ENCODE results near the gene SUCLA2.

The SUCLA2 gene

DNA sequence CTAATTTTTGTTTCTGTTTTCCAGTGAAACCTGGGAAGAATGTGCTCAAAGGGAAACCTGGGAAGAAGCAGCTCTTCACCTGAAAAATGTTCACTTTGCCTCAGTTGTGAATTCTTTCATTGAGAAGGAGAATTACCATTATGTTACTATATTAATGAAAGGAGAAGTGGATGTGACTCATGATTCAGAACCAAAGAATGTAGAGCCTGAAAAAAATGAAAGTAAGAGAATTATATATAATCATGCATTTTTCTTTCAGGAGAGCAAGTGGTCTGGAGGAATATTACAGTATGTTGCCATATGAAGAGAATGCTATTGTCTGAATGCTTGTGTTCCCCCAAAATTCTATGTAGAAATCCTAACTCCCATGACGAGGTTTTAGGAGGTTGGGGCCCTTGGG is 39.8 kb upstream of the SUCLA2 start:
- H3K27ac ChIP-seq (ENCODE audit: poor library complexity, severe bottlenecking) = peak overlapping the region; percentile 86
- ATAC-seq (ENCODE audit: low read depth) (no peak), DNase-seq (ENCODE audit: low spot score) (no peak)
- TF ChIP-seq, protein P1, sequence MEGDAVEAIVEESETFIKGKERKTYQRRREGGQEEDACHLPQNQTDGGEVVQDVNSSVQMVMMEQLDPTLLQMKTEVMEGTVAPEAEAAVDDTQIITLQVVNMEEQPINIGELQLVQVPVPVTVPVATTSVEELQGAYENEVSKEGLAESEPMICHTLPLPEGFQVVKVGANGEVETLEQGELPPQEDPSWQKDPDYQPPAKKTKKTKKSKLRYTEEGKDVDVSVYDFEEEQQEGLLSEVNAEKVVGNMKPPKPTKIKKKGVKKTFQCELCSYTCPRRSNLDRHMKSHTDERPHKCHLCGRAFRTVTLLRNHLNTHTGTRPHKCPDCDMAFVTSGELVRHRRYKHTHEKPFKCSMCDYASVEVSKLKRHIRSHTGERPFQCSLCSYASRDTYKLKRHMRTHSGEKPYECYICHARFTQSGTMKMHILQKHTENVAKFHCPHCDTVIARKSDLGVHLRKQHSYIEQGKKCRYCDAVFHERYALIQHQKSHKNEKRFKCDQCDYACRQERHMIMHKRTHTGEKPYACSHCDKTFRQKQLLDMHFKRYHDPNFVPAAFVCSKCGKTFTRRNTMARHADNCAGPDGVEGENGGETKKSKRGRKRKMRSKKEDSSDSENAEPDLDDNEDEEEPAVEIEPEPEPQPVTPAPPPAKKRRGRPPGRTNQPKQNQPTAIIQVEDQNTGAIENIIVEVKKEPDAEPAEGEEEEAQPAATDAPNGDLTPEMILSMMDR (IDR thresholded peaks at IDR 0.05; ENCODE audit: poor library complexity, severe bottlenecking) = no peak
- peaks cover 24% of the 10 kb centered on the region for H3K4me1 ChIP-seq (ENCODE audit: insufficient read depth, poor library complexity, severe bottlenecking)
- no peaks in the 10 kb centered on the region for H3K9me3 ChIP-seq (ENCODE audit: severe bottlenecking)
- H3K27me3 ChIP-seq (ENCODE audit: insufficient read depth, poor library complexity, severe bottlenecking) = no peaks in the 10 kb centered on the region
- H3K36me3 ChIP-seq (ENCODE audit: low read depth) = peaks cover 29% of the 10 kb centered on the region
- H3K4me3 ChIP-seq (ENCODE audit: severe bottlenecking) = no peak overlapping the region

- Histone ChIP-seq H3K27ac (ENCODE audit: poor library complexity, severe bottlenecking) (peak overlapping the region; percentile 86), H3K27me3 (ENCODE audit: insufficient read depth, poor library complexity, severe bottlenecking) (no peaks in the 10 kb centered on the region), H3K4me1 (ENCODE audit: insufficient read depth, poor library complexity, severe bottlenecking) (peaks cover 24% of the 10 kb centered on the region), H3K36me3 (ENCODE audit: low read depth) (peaks cover 21% of the 10 kb centered on the region), H3K9me3 (ENCODE audit: severe bottlenecking) (no peaks in the 10 kb centered on the region), H3K4me3 (ENCODE audit: severe bottlenecking) (no peak overlapping the region)
- DNase-seq (ENCODE audit: low spot score) (no peak), ATAC-seq (ENCODE audit: low read depth) (no peak)
- TF ChIP-seq, protein P1 (IDR thresholded peaks at IDR 0.05; ENCODE audit: poor library complexity, severe bottlenecking) = no peak
Measured at GRCh38 chr13:48040049-48040448, 39.0 kb upstream of the SUCLA2 start.

GRCh38 chr13:48038761-48039160 is 37.7 kb upstream of the SUCLA2 start:
- ATAC-seq (ENCODE audit: low read depth) = no peak
- DNase-seq (ENCODE audit: low spot score) = no peak
- Histone ChIP-seq H3K4me3 (ENCODE audit: severe bottlenecking) (peak overlapping the region; percentile 57), H3K9me3 (ENCODE audit: severe bottlenecking) (no peaks in the 10 kb centered on the region), H3K27me3 (ENCODE audit: insufficient read depth, poor library complexity, severe bottlenecking) (no peaks in the 10 kb centered on the region), H3K4me1 (ENCODE audit: insufficient read depth, poor library complexity, severe bottlenecking) (peaks cover 19% of the 10 kb centered on the region), H3K27ac (ENCODE audit: poor library complexity, severe bottlenecking) (peak overlapping the region; percentile 86), H3K36me3 (ENCODE audit: low read depth) (peaks cover 17% of the 10 kb centered on the region)
- TF ChIP-seq, protein P1 (IDR thresholded peaks at IDR 0.05; ENCODE audit: poor library complexity, severe bottlenecking) = no peak

GRCh38 chr13:48037346-48038173 is 36.5 kb upstream of the SUCLA2 start, which contains the start of gene NUDT15:
Gene NUDT15 (plus strand): TSS chr13:48037726. CDS start chr13:48037747, 21 bp downstream.
- no peaks in the 10 kb centered on the region for H3K9me3 ChIP-seq (ENCODE audit: severe bottlenecking)
- peaks cover 15% of the 10 kb centered on the region for H3K36me3 ChIP-seq (ENCODE audit: low read depth)
- H3K27me3 ChIP-seq (ENCODE audit: insufficient read depth, poor library complexity, severe bottlenecking) = no peaks in the 10 kb centered on the region
- DNase-seq (ENCODE audit: low spot score) (peak; percentile 90), ATAC-seq (ENCODE audit: low read depth) (peak; percentile 89)
- peak within 1 kb of the TSS; percentile 57 for H3K4me3 ChIP-seq (ENCODE audit: severe bottlenecking)
- TF ChIP-seq, protein P1 (IDR thresholded peaks at IDR 0.05; ENCODE audit: poor library complexity, severe bottlenecking) = peak; percentile 94
- peaks cover 15% of the 10 kb centered on the region for H3K4me1 ChIP-seq (ENCODE audit: insufficient read depth, poor library complexity, severe bottlenecking)
- peak within 1 kb of the TSS; percentile 86 for H3K27ac ChIP-seq (ENCODE audit: poor library complexity, severe bottlenecking)

- H3K4me3 ChIP-seq (ENCODE audit: severe bottlenecking) = no peak overlapping the region
- H3K9me3 ChIP-seq (ENCODE audit: severe bottlenecking) = no peaks in the 10 kb centered on the region
- no peaks in the 10 kb centered on the region for H3K27me3 ChIP-seq (ENCODE audit: insufficient read depth, poor library complexity, severe bottlenecking)
- H3K36me3 ChIP-seq (ENCODE audit: low read depth) = no peaks in the 10 kb centered on the region
- no peaks in the 10 kb centered on the region for H3K4me1 ChIP-seq (ENCODE audit: insufficient read depth, poor library complexity, severe bottlenecking)
- no peak for ATAC-seq (ENCODE audit: low read depth)
- TF ChIP-seq, protein P1 (IDR thresholded peaks at IDR 0.05; ENCODE audit: poor library complexity, severe bottlenecking) = no peak
- no peak overlapping the region for H3K27ac ChIP-seq (ENCODE audit: poor library complexity, severe bottlenecking)
- DNase-seq (ENCODE audit: low spot score) = no peak
Measured at GRCh38 chr13:48029859-48030258, 28.8 kb upstream of the SUCLA2 start.

All from RWPE2 (cell line).